Gastrocnemius medialis (tissue), 4 donors: ENCODE measurements around the gene CHGA.

Source experiments
- POLR2A ChIP-seq, 2 donors: fragments of 450-650 bp; IDR thresholded peaks; one replicate each; pipeline ENCODE4 v1.6.1; 2017; ENCODE audit warnings: antibody characterized with exemption in 2 of 2, mild to moderate bottlenecking in 2 of 2, moderate library complexity in 2 of 2
- TF ChIP-seq, protein P1 (sequence below), 5 experiments: fragments of 450-650 bp in 3 of 5; fragments of 200-600 bp in 2 of 5; sonication (generic) in 2 of 5; IDR thresholded peaks in 4 of 5; conservative IDR thresholded peaks in 1 of 5; 1 replicate in 4 of 5; 2 replicates in 1 of 5; pipeline ENCODE4 v1.5.1; 2016 to 2019; ENCODE audit warnings: antibody characterized with exemption in 5 of 5, mild to moderate bottlenecking in 3 of 5, moderate library complexity in 3 of 5

- TF ChIP-seq, protein P1, sequence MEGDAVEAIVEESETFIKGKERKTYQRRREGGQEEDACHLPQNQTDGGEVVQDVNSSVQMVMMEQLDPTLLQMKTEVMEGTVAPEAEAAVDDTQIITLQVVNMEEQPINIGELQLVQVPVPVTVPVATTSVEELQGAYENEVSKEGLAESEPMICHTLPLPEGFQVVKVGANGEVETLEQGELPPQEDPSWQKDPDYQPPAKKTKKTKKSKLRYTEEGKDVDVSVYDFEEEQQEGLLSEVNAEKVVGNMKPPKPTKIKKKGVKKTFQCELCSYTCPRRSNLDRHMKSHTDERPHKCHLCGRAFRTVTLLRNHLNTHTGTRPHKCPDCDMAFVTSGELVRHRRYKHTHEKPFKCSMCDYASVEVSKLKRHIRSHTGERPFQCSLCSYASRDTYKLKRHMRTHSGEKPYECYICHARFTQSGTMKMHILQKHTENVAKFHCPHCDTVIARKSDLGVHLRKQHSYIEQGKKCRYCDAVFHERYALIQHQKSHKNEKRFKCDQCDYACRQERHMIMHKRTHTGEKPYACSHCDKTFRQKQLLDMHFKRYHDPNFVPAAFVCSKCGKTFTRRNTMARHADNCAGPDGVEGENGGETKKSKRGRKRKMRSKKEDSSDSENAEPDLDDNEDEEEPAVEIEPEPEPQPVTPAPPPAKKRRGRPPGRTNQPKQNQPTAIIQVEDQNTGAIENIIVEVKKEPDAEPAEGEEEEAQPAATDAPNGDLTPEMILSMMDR (IDR thresholded peaks at IDR 0.05 in 4 of 5, conservative IDR thresholded peaks at IDR 0.05 in 1 of 5), result no peak
- no peak for TF ChIP-seq POLR2A (IDR thresholded peaks at IDR 0.05)
Measured at GRCh38 chr14:92929689-92930608, 7.0 kb downstream of the CHGA start.
